ENCODE measurements around the gene TMUB2. TPM values are rescaled to one million over a fixed set of nuclear protein-coding genes. Genes with fewer than 3 reads are reported as not detected.
A peak's percentile ranks its signal among the peaks of the same experiment; 100 is the strongest.

TMUB2 gene
- total and polyA plus RNA-seq, 9 of the 15 experiments (the other 6 are each of a cell fraction or from before 2014, with no cell fraction given): 4.1 to 29.8 (median 16.3) TPM

DNA sequence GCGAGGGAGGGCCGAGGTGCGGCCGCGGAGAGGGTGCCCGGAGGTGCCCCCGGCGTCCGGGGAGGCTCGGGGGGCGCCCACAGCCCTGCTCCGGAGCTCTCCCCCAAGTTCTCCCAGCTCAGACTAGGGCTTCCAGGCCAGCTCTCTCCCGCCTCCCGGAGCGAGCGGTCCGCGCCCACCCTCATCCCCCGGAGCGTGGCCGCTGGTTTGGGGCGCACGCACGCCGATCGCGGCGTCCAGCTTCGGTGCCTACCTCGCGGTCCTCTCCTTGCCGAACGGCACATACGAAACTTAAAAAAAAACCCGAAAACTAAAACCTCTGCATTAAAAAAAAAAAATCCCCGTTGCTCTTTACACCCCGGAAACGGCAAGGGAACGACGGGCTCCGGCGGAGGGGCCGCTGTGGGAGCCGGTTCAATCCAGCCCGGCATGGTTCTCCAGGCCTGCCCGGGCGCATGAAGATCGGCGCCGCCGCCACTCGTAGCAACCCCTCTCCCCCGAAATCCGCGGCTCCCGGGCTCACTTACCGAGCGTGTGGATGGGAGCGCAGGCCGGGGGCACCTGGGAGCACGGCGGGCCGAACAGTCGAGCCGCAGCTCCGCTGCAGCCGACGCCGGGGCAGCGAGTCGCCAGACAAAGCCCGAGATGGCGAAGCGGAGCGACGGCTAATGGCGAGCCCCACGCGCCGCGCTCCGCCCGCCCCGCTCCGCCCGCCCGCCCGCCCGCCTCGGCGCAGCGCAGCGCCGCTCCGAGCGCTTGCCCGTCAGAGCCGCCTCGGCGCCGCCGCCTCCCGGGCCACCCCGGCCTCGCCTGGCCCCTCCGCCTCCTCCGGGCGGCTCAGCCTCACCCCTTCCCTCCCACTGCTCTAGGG lies 33.7 kb downstream of the TMUB2 start (continued):
- TF ChIP-seq DPF2 (IDR thresholded peaks at IDR 0.05) (no peak), ZNF584 (CRISPR knock-in tag; IDR thresholded peaks at IDR 0.05; ENCODE audit: low read depth) (no peak), ATF1 (CRISPR knock-in tag; IDR thresholded peaks at IDR 0.05) (no peak), ATF1 (tag; IDR thresholded peaks at IDR 0.05) (no peak), ZNF561 (CRISPR knock-in tag; conservative IDR thresholded peaks at IDR 0.05) (no peak), CXXC5 (CRISPR knock-in tag; IDR thresholded peaks at IDR 0.05) (peak; percentile 44), RBM39 (optimal IDR thresholded peaks at IDR 0.05; ENCODE audit: low read depth, low read length) (no peak), THAP12 (CRISPR knock-in tag; IDR thresholded peaks at IDR 0.05) (peak; percentile 58; the same call in 1 of the 2 replicates), POU5F1 (IDR thresholded peaks at IDR 0.05; ENCODE audit: borderline replicate concordance, low read depth, low read length, partially characterized antibody) (no peak), ETS1 (conservative IDR thresholded peaks at IDR 0.05; ENCODE audit: control insufficient read depth, low read depth, low read length) (0 out of 2 replicates have a peak, but pooled peaks have one; percentile 10), SP1 (CRISPR knock-in tag; IDR thresholded peaks at IDR 0.05) (no peak), ZFP36 (IDR thresholded peaks at IDR 0.05; ENCODE audit: low read depth, low read length, partially characterized antibody) (no peak), ZNF263 (CRISPR knock-in tag; IDR thresholded peaks at IDR 0.05; ENCODE audit: borderline replicate concordance) (peak; percentile 75)
- TF ChIP-seq, protein P1, sequence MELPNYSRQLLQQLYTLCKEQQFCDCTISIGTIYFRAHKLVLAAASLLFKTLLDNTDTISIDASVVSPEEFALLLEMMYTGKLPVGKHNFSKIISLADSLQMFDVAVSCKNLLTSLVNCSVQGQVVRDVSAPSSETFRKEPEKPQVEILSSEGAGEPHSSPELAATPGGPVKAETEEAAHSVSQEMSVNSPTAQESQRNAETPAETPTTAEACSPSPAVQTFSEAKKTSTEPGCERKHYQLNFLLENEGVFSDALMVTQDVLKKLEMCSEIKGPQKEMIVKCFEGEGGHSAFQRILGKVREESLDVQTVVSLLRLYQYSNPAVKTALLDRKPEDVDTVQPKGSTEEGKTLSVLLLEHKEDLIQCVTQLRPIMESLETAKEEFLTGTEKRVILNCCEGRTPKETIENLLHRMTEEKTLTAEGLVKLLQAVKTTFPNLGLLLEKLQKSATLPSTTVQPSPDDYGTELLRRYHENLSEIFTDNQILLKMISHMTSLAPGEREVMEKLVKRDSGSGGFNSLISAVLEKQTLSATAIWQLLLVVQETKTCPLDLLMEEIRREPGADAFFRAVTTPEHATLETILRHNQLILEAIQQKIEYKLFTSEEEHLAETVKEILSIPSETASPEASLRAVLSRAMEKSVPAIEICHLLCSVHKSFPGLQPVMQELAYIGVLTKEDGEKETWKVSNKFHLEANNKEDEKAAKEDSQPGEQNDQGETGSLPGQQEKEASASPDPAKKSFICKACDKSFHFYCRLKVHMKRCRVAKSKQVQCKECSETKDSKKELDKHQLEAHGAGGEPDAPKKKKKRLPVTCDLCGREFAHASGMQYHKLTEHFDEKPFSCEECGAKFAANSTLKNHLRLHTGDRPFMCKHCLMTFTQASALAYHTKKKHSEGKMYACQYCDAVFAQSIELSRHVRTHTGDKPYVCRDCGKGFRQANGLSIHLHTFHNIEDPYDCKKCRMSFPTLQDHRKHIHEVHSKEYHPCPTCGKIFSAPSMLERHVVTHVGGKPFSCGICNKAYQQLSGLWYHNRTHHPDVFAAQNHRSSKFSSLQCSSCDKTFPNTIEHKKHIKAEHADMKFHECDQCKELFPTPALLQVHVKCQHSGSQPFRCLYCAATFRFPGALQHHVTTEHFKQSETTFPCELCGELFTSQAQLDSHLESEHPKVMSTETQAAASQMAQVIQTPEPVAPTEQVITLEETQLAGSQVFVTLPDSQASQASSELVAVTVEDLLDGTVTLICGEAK (IDR thresholded peaks at IDR 0.05): no peak; the same call in 1 of the 2 replicates
- TF ChIP-seq, protein P1 (CRISPR knock-in tag; IDR thresholded peaks at IDR 0.05): no peak

All from K562 (cell line).